Stimulated activated CD4-positive, alpha-beta T cell treated with anti-CD3 and anti-CD28 coated beads, Interleukin-12 subunit alpha, Interleukin-12 subunit beta, amount 100 ng/mL, for 48 hours (primary cell): Measurements from ENCODE around the gene VGLL2.
"Not testable (repeated sequence)": the region's sequence is repeated elsewhere in the genome, so short reads cannot be mapped to it uniquely, and the experiment has no call there.

ENCODE experiments used
- DNase-seq, 3 donors: peaks; one replicate each; pipeline ENCODE4 v3.0.0-alpha.2; 2020; ENCODE audit warnings: low read depth in 2 of 3, low spot score in 1 of 3

Gene VGLL2

GRCh38 chr6:117265410-117266256, at the start of gene VGLL2:
TSS of gene VGLL2 (plus strand) at chr6:117265558. CDS start at chr6:117265764, 206 bp downstream.
- DNase-seq, result no peak

GRCh38 chr6:117222861-117223260, 42.5 kb upstream of the VGLL2 start:
- no peak for DNase-seq

GRCh38 chr6:117226778-117227177, 38.6 kb upstream of the VGLL2 start:
- no peak for DNase-seq

DNA sequence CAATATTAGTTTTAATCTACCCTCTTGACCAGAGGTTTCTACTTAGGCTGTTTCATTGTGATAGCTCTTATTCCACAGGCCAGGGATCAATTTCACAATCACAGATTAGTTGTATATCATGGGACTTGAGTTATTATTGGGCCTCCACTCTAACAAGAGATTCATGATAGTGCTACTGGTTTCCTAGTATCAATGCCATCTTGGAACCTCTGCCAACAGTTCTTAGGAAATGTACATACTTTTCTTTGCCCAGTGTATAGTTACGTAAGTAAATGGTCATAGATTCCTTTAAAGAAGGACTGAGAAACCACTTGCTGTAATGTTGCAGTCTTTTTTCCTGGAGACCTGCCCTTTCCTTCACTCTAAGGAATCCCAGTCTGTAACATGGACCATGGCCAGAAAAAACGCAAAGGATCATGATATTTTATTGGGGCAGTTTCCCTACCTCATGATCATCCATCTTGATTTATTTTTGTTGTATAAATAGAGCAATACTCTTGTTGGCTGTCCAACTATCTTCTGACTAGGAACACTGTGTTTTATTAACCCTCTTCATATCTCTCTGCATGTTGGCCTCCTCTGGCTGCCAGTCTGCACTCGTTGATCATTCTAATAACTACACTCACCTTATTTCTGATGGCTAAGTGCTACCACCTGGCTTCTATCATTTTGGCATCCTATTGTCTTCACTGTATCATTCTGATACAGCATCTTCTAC, 38.0 kb upstream of the VGLL2 start:
- DNase-seq, result no peak

DNA sequence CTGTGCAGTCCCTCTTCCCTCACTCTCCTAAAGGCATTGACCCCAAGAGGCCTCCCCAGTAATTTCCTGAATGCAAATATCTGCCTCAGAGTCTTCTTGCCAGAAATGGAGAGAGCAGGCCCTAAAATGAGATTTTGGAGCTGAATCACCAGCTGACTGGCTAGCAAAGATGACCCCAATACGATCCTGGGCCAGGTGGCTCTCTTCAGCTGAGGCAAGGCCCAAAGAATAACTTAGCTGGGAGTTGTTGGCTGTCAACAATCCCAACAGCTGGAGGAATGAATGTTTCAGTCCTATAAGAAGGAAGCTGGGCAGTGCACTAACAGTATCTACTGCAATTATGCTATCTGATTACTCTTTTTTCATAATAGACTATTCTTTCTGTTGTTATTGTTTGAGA, 37.2 kb upstream of the VGLL2 start:
- no peak for DNase-seq

DNA sequence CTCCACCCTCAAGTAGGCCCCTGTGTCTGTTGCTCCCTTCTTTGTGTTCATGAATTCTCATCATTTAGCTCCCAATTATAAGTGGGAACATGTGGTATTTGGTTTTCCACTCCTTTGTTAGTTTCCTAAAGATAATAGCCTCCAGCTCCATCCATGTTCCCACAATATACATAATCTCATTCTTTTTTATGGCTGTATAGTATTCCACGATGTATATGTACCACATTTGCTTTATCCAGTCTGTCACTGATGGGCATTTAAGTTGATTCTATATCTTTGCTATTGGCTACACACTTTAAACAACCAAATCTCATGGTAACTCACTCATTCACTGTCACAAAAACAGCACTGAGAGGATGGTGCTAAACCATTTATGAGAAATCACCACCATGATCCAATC, 35.5 kb upstream of the VGLL2 start:
- no peak for DNase-seq

DNA sequence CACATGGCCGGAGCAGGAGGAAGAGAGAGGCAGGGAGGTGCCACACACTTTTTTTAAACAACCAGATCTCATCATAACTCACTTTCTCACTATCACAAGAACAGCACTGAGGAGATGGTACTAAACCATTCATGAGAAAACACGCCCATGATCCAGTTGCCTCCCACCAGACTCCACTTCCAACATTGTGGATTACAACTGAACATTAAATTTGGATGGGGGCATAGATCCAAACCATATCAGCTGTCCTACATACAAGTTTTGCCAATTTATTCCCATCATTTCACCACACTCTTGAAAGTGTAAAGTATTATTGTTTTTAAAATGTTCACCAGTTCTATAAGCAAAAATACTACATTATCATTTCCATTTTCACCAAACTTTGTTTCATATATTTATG, 33.9 kb upstream of the VGLL2 start:
- no peak for DNase-seq

DNA sequence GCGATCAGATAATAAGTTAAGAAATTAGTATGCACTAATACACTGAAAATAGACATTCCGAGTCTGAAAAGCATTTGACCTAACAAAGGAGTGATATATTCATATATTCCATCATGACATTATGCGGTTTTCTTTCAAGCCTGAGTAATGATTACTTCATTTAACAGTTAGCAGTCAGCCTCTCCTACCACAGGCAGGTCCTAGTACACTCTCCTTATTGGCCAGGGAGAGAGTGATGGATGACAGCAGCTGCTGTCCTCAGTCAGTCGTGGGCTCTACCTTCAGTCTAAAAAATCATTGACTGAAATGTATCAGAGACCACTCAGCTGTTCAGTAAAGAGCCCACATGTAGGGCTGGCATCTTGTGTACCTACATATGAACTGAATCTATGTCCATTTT, 33.2 kb upstream of the VGLL2 start:
- no peak for DNase-seq

DNA sequence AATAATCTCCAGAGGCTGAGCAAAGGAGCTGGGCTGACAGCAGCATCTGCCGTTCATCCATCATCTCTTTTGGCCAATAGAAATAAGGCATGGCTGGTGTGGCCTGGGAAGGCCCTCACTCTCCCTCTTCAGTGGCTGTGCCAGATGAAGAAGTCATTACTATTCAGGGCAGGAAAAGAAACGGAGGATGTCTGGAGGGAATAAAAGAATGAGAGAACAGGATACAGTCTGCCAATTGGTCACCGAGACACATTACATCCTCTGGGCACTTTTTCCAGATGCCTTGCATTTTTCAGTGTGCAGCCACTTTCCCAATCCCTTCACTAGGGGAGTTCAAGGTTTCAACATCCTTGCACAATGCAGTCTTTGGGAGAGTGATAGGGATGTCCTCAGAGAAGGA, 32.2 kb upstream of the VGLL2 start:
- DNase-seq, result no peak

DNA sequence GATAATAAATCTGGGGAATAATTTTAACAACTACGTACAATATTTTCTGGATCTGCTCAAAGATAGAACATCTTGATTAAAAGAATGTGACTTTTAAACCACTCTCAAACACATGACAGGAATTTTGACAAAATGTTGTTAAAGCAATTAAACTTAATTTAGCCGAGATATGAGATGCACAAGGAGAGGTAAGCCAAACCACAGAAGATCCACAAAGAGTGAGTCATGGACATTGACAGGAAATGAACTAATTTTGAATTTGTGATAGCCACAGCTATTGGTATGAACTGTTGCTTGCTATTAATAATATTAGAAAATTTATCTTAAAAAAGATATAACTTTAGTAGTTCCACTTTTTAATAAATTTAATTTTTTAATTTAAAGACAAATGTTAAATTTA, 27.8 kb upstream of the VGLL2 start:
- no peak for DNase-seq

- not testable (repeated sequence) for DNase-seq
Measured at GRCh38 chr6:117244571-117244970, 20.8 kb upstream of the VGLL2 start.

GRCh38 chr6:117244979-117245378, 20.4 kb upstream of the VGLL2 start:
- not testable (repeated sequence) for DNase-seq

GRCh38 chr6:117253785-117254184, 11.6 kb upstream of the VGLL2 start:
- DNase-seq, result no peak

- no peak for DNase-seq
Measured at GRCh38 chr6:117262799-117263198, 2.6 kb upstream of the VGLL2 start.

DNA sequence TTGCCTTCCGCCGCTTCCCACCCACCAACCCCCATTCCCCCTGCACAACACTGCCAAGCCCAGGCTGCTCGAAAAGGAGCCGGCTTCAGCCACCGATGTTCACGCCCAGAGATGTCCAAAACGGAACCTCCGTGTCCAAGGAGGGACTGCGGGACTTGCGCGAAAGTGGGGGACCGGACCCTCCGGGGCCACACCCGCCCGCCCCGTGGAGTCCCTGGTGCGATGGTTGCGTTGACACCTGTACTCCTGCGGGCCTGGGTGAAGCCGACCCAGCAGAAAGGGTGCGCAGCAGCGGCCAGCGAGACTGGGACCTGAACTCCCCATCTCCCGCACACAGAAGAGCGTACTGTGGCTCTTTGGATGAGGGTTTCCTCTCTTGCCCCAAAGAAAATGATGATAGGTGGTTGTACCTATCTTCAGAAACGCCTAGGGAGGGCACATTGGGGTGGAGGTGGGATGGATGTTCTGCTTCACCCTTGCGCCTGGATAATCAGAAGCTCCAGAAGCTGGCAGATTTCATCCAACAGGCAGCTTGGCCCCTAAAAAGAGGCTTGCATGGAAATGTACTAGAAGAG, 1.9 kb upstream of the VGLL2 start:
- no peak for DNase-seq

- no peak for DNase-seq
Measured at GRCh38 chr6:117264369-117264691, 1.0 kb upstream of the VGLL2 start.

GRCh38 chr6:117264692-117265409, 507 bp upstream of the VGLL2 start:
- DNase-seq, result no peak

GRCh38 chr6:117266257-117267053, 1.1 kb downstream of the VGLL2 start:
- no peak for DNase-seq

GRCh38 chr6:117267054-117267347, 1.6 kb downstream of the VGLL2 start:
- DNase-seq, result no peak

DNA sequence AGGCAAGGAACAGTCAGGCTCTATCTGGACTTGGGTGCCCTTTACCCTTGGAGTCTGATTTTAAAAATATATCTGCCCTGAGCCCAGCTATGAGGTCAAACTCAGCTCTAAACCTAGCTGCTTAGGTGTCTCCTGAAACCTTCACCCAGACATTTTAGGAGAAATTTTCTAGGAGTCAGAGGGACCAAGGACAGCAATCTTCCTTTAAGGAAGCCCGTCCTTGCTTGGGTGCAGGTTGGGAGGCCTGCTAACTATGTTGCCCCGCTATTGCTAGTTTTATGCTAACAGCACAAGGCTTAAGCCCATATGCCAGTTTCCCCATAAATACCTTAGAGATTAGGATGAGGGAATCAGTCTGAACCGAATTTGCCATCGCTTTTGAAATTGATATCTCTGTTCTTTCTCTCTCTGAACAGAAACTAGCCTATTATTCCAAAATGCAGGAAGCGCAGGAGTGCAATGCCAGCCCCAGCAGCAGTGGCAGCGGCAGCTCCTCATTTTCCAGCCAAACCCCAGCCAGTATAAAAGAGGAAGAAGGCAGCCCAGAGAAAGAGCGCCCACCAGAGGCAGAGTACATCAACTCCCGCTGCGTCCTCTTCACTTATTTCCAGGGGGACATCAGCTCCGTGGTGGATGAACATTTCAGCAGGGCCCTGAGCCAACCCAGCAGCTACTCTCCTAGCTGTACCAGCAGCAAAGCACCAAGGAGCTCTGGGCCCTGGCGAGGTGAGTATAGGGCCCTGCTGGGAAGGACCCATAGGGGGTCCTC, 2.6 kb downstream of the VGLL2 start:
- no peak for DNase-seq
